GM15510 (cell line): ENCODE measurements around the gene MLC1.

Experiments
- POLR2A ChIP-seq: IDR thresholded peaks from 3 replicates; pipeline ENCODE4 v1.6.1; 2011; ENCODE audit warnings: borderline replicate concordance; ENCODE audit not compliant: insufficient read length; ENCODE audit errors: extremely low read depth

The MLC1 gene

GRCh38 chr22:50112151-50113118 lies 27.2 kb upstream of the MLC1 start:
- TF ChIP-seq POLR2A = no peak

GRCh38 chr22:50111056-50111455 lies 25.8 kb upstream of the MLC1 start:
- TF ChIP-seq POLR2A = no peak

- no peak for TF ChIP-seq POLR2A
Observed at GRCh38 chr22:50107529-50107928, 22.3 kb upstream of the MLC1 start.

- TF ChIP-seq POLR2A = no peak
Observed at GRCh38 chr22:50105208-50106100, 20.2 kb upstream of the MLC1 start.

- no peak for TF ChIP-seq POLR2A
Observed at GRCh38 chr22:50104141-50104544, 18.9 kb upstream of the MLC1 start.

- no peak for TF ChIP-seq POLR2A
Observed at GRCh38 chr22:50102946-50103345, 17.7 kb upstream of the MLC1 start.

- TF ChIP-seq POLR2A = no peak
Observed at GRCh38 chr22:50101870-50102565, 16.8 kb upstream of the MLC1 start.

GRCh38 chr22:50098052-50098451 lies 12.8 kb upstream of the MLC1 start:
- no peak for TF ChIP-seq POLR2A

- no peak for TF ChIP-seq POLR2A
Observed at GRCh38 chr22:50092342-50092741, 7.1 kb upstream of the MLC1 start.

- no peak for TF ChIP-seq POLR2A
Observed at GRCh38 chr22:50091092-50091768, 6.0 kb upstream of the MLC1 start.

- TF ChIP-seq POLR2A = no peak
Observed at GRCh38 chr22:50090412-50090714, 5.1 kb upstream of the MLC1 start.

- no peak for TF ChIP-seq POLR2A
Observed at GRCh38 chr22:50089682-50090411, 4.6 kb upstream of the MLC1 start, which contains the start of gene MOV10L1. TSS of gene MOV10L1 (plus strand) at chr22:50090006. CDS start at chr22:50090089, 83 bp downstream.

GRCh38 chr22:50089231-50089630 lies 4.0 kb upstream of the MLC1 start:
- no peak for TF ChIP-seq POLR2A

- no peak for TF ChIP-seq POLR2A
Observed at GRCh38 chr22:50088096-50088495, 2.9 kb upstream of the MLC1 start.
